ENCODE data around the gene SLC27A2. TPM values are rescaled to one million over a fixed set of nuclear protein-coding genes. Genes with fewer than 3 reads are reported as not detected.

Gene SLC27A2
- total and polyA plus RNA-seq, 2 donors from 2014 or later = 26.5 to 31.2 TPM

DNA sequence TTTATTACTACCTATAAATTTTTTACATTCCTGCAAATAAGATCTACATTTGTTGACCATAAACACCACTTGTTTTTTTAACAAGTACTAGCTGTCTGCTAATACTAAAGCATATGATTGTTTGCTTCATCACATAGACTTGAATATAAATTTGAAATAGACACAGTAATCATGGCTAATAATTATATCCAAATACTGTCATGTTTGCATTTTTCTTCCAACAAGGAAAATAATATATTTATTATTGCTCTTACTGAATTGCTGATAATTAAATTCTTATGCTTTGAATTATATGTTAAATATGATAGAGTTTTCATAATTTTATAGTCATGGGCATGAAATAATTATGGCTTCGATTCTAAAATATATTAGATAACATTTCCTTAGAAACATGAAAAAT lies 43.1 kb downstream of the SLC27A2 start:
- no peak for DNase-seq
- Histone ChIP-seq H3K9ac (ENCODE audit: low read length in 3 of 3) (no peak overlapping the region), H3K4me1 (ENCODE audit: control insufficient read depth in 2 of 3, insufficient read depth in 2 of 3, low read depth in 1 of 3, low read length in 3 of 3) (no peaks in the 10 kb centered on the region), H3K27ac (ENCODE audit: low read depth in 2 of 2, low read length in 2 of 2) (no peak overlapping the region), H3K9me3 (ENCODE audit: control insufficient read depth in 2 of 3, insufficient read depth in 1 of 3, low read length in 3 of 3) (no peaks in the 10 kb centered on the region), H3K27me3 (ENCODE audit: control insufficient read depth, insufficient read depth, low read length) (no peaks in the 10 kb centered on the region), H3K36me3 (ENCODE audit: control insufficient read depth in 2 of 3, insufficient read depth in 3 of 3, low read length in 3 of 3) (peaks cover 0 to 4% (median 3%) of the 10 kb centered on the region in 3 donors), H3K4me3 (ENCODE audit: low read length in 3 of 3) (no peak overlapping the region)
- intact Hi-C loops (cut with DNase I) = no loop called here
- TF ChIP-seq, protein P1, sequence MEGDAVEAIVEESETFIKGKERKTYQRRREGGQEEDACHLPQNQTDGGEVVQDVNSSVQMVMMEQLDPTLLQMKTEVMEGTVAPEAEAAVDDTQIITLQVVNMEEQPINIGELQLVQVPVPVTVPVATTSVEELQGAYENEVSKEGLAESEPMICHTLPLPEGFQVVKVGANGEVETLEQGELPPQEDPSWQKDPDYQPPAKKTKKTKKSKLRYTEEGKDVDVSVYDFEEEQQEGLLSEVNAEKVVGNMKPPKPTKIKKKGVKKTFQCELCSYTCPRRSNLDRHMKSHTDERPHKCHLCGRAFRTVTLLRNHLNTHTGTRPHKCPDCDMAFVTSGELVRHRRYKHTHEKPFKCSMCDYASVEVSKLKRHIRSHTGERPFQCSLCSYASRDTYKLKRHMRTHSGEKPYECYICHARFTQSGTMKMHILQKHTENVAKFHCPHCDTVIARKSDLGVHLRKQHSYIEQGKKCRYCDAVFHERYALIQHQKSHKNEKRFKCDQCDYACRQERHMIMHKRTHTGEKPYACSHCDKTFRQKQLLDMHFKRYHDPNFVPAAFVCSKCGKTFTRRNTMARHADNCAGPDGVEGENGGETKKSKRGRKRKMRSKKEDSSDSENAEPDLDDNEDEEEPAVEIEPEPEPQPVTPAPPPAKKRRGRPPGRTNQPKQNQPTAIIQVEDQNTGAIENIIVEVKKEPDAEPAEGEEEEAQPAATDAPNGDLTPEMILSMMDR (IDR thresholded peaks at IDR 0.05; ENCODE audit: borderline replicate concordance, extremely low read depth, insufficient read depth) = no peak
- no peak for FAIRE-seq

DNA sequence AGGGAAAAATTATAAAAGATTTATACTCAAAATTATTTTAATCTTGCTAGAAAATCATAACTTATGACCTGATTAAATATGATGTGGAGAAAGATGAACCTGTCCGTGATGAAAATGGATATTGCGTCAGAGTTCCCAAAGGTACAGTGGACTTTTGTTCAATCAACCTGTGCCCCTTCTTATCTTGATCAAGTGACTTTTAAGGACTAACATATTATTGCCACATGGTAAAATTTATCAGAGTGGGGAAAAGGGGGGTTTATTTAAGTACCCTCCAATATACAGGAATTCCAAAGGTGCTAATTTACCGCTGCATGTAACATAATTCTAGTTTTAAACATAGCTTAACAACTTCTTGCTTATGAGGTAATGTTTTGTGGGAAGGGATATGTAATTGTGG lies 43.9 kb downstream of the SLC27A2 start:
- intact Hi-C loops (cut with DNase I) = no loop called here
- peaks cover 0 to 11% (median 3%) of the 10 kb centered on the region in 3 donors for H3K36me3 ChIP-seq (ENCODE audit: control insufficient read depth in 2 of 3, insufficient read depth in 3 of 3, low read length in 3 of 3)
- DNase-seq (no peak), FAIRE-seq (no peak)
- no peaks in the 10 kb centered on the region for H3K9me3 ChIP-seq (ENCODE audit: control insufficient read depth in 2 of 3, insufficient read depth in 1 of 3, low read length in 3 of 3)
- H3K4me3 ChIP-seq (ENCODE audit: low read length in 3 of 3) = no peak overlapping the region
- no peaks in the 10 kb centered on the region for H3K27me3 ChIP-seq (ENCODE audit: control insufficient read depth, insufficient read depth, low read length)
- no peaks in the 10 kb centered on the region for H3K4me1 ChIP-seq (ENCODE audit: control insufficient read depth in 2 of 3, insufficient read depth in 2 of 3, low read depth in 1 of 3, low read length in 3 of 3)
- H3K9ac ChIP-seq (ENCODE audit: low read length in 3 of 3) = no peak overlapping the region
- TF ChIP-seq, protein P1 (IDR thresholded peaks at IDR 0.05; ENCODE audit: borderline replicate concordance, extremely low read depth, insufficient read depth) = no peak
- no peak overlapping the region for H3K27ac ChIP-seq (ENCODE audit: low read depth in 2 of 2, low read length in 2 of 2)

DNA sequence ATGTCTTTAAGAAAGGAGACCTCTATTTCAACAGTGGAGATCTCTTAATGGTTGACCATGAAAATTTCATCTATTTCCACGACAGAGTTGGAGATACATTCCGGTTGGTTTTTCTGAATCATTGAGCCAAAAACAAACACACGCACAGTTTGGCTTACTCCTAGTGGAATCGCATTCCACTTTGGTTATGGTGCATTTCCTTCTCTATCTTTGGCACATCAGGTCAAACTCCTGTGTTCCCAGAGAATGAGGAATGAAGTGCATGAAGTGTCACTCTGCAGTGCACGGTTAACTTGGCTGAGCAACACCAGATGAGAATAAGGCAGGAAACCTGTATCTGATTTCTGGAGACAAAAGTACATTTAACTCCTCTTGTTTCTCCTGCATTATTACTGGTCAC lies 45.1 kb downstream of the SLC27A2 start:
- Histone ChIP-seq H3K9me3 (ENCODE audit: control insufficient read depth in 2 of 3, insufficient read depth in 1 of 3, low read length in 3 of 3) (no peaks in the 10 kb centered on the region), H3K4me1 (ENCODE audit: control insufficient read depth in 2 of 3, insufficient read depth in 2 of 3, low read depth in 1 of 3, low read length in 3 of 3) (no peaks in the 10 kb centered on the region), H3K27me3 (ENCODE audit: control insufficient read depth, insufficient read depth, low read length) (no peaks in the 10 kb centered on the region), H3K27ac (ENCODE audit: low read depth in 2 of 2, low read length in 2 of 2) (no peak overlapping the region), H3K9ac (ENCODE audit: low read length in 3 of 3) (no peak overlapping the region), H3K36me3 (ENCODE audit: control insufficient read depth in 2 of 3, insufficient read depth in 3 of 3, low read length in 3 of 3) (peaks cover 0 to 11% (median 3%) of the 10 kb centered on the region in 3 donors), H3K4me3 (ENCODE audit: low read length in 3 of 3) (no peak overlapping the region)
- TF ChIP-seq, protein P1 (IDR thresholded peaks at IDR 0.05; ENCODE audit: borderline replicate concordance, extremely low read depth, insufficient read depth) = no peak
- intact Hi-C loops (cut with DNase I) = no loop called here
- FAIRE-seq (no peak), DNase-seq (no peak)

DNA sequence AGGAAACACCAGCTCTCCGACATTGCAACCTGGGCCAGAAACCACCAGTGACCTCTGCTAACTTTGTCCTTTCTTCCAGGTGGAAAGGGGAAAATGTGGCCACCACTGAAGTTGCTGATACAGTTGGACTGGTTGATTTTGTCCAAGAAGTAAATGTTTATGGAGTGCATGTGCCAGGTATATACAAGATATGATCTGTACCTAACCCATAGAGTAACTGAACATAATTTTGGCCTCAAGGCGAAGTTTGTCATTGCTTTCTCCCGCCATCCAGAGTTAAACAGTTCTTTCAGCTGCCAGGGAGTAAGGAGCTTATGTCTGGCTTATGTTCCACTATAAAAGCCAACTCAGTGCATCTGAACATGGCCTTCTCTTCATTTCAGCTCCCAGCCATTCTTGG lies 46.9 kb downstream of the SLC27A2 start:
- H3K4me1 ChIP-seq (ENCODE audit: control insufficient read depth in 2 of 3, insufficient read depth in 2 of 3, low read depth in 1 of 3, low read length in 3 of 3) = no peaks in the 10 kb centered on the region
- intact Hi-C loops (cut with DNase I) = no loop called here
- H3K36me3 ChIP-seq (ENCODE audit: control insufficient read depth in 2 of 3, insufficient read depth in 3 of 3, low read length in 3 of 3) = peaks cover 0 to 11% (median 6%) of the 10 kb centered on the region in 3 donors
- no peaks in the 10 kb centered on the region for H3K9me3 ChIP-seq (ENCODE audit: control insufficient read depth in 2 of 3, insufficient read depth in 1 of 3, low read length in 3 of 3)
- H3K4me3 ChIP-seq (ENCODE audit: low read length in 3 of 3) = no peak overlapping the region
- H3K9ac ChIP-seq (ENCODE audit: low read length in 3 of 3) = no peak overlapping the region
- H3K27me3 ChIP-seq (ENCODE audit: control insufficient read depth, insufficient read depth, low read length) = no peaks in the 10 kb centered on the region
- TF ChIP-seq, protein P1 (IDR thresholded peaks at IDR 0.05; ENCODE audit: borderline replicate concordance, extremely low read depth, insufficient read depth) = no peak
- no peak for FAIRE-seq
- no peak overlapping the region for H3K27ac ChIP-seq (ENCODE audit: low read depth in 2 of 2, low read length in 2 of 2)
- DNase-seq = no peak
